Inferior parietal cortex (tissue), 1 donor: ENCODE results near the gene CEBPB.
"Not testable (repeated sequence)": the region's sequence is repeated elsewhere in the genome, so short reads cannot be mapped to it uniquely, and the experiment has no call there.

Experiments
- DNase-seq: peaks from one replicate; pipeline ENCODE4 v3.0.0-alpha.2; 2016; ENCODE audit errors: extremely low spot score

Gene CEBPB

DNA sequence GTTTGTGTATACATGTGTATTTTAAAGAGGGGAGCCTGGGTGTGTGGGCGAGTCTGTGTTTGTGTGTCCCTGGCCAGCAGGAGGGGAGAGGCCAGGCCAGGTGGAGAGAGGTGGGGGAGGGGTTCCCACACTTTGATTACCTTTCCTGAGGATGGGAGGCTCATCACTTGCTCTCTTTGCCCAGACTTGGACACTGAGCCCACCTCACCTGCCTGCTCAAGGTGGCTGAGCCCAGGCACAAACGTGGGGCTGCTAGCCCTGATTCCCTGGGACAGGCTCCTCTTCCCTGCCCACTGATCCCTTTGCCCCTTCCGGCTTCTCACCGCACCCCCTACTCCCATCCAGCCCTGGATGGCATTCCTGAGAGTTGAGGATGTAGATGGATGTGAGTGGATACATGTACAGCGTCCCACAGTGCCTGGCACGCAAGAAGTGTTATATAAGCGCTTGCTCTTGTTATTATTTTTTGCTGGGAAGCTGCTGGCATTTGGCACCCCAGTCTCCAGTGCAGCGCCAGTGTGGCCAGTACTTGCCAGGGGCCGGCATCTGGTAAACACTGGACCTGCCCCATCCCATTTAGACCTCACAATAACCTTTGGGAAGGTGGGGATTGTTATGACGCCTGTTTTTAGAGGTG is 2.7 kb downstream of the CEBPB start:
- DNase-seq, result no peak

DNA sequence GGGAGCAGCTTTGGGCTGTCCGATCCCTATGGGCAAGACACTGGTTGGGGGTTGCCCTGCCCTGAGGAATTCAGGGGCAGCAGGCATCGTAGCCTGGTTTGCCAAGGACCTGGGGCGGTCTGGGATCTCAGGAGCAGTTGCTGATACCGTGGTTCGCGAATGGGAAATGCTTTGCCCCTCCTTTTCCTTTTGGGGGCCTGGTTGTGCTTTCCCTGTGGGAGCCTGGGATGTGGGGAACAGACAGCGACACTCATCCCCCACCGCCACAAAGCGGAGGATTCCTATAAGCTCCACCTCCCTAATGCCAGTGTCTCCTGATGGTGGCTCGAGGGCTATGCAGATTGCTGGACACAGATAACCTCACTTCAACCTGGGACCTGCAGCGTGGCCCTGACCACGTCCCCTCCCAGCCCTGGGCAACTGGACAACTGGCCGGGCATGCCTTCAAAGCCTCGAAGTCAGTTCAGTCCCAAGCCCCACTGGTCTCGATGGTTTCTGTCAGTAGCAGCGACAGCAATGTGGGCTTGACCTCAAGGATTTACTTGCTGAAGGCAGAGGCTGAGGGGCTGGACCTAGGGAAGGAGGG is 3.3 kb downstream of the CEBPB start:
- DNase-seq, result no peak

DNA sequence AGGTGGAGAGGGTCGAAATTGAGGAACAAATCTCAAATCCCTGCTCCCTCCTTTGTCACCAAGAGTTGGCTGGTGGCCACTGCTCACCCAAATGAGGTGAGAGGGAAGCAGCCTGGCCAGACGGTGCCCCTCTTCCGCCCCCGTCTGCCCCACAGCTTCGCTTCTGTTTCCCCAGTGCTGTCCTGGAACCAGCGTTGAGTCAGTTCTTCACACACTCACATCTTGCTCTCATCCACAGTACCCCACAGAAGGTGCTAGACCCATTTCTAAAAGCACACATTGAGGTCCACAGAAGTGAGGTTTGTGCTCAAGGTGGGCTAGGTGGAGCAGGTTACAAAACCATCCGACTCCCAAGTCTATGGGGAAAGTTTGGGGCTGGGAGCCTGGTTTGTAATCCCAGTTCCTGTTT is 3.8 kb downstream of the CEBPB start:
- DNase-seq, result no peak

DNA sequence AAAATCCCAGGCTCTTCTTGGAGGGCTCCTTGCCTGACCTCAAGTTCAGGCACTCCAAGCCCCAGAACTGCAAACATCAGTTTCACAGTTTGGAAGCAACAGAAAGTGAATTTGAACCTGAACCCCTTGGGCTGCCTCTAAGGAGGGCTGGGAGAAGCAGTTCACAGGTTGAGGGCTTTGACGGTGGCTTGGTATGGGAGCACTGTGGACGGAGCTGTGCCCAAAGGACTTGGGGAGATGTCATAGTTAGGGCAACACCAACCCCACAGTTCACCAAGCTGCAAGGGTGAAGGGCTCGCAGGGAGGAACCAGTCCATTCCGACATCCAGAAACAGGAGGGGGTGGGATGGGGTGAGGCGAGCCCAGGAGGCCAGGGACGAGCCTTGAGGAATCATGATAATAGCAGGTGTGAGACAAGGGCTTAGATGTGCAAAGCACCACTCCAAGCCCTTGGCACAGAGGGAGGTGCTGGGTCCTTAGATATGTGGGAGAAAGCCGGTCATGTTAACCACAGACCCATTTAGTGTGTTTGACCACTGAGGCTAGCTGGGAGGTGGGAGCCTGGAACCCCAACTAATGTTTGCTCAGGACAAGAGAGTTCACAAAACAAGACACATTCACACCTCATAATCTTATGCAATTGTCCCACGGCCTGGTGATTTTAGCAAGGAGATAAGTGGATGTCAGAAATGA is 4.3 kb downstream of the CEBPB start:
- DNase-seq, result no peak

DNA sequence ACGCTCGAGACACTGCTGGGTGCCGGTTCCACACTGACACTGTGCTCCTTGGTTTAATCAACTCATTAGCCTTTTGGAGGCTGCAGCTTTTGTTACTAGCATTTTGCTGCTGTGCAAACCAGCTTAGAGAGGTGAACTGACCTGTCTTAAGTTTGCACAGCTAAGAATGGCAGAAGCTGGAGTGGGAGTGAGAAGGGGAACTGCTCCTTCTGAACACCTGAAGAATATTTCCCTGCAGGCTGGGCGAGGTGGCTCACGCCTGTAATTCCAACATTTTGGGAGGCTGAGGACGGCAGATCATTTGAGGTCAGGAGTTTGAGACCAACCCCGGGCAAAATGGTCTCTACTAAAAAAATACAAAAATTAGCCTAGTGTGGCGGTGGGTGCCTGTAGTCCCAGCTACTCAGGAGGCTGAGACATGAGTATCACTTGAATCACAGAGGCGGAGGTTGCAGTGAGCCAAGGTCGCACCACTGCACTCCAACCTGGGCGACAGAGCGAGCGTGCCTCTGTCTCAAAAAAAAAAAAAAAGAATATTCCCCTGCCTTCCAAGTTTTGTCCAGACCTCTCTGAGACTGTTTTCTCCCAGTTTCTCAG is 5.0 kb downstream of the CEBPB start:
- no peak for DNase-seq

DNA sequence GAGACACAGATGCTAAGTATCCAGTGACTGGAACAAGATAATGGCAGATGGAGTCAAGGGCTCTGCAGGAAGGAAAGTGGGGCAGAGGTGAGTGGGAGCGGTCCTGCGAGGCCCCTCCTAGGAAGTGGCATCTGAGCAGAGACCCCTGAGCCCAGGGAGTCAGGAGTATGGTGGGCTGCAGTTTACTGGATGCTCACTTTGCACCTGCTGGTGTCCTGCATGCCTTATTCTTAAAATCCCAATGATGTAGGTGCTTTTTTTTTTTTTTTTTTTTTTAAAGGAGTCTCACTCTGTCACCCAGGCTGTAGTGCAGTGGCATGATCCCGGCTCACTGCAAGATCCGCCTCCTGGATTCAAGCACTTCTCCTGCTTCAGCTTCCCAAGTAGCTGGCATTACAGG is 5.6 kb downstream of the CEBPB start:
- DNase-seq, result no peak

DNA sequence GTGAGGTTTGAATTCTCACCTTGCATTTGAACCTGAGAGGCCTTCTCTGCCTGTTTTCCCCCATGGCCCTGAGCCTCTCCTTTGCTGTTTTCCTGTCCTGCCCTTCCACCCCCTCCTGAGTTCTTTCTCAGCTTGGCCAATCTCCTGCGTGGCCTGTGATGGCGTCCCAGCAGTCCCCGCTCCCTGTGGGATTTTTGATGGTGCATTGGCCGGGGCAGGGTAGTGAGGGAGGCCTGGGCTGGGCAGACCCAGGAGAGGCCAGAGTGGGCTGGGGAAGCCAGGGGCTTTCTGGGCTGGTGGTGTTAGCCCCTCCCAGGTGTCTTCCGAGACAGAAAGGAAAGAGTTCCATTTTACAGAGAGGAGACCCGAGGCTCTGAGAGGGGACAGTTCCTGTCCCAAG is 6.3 kb downstream of the CEBPB start:
- DNase-seq, result no peak

DNA sequence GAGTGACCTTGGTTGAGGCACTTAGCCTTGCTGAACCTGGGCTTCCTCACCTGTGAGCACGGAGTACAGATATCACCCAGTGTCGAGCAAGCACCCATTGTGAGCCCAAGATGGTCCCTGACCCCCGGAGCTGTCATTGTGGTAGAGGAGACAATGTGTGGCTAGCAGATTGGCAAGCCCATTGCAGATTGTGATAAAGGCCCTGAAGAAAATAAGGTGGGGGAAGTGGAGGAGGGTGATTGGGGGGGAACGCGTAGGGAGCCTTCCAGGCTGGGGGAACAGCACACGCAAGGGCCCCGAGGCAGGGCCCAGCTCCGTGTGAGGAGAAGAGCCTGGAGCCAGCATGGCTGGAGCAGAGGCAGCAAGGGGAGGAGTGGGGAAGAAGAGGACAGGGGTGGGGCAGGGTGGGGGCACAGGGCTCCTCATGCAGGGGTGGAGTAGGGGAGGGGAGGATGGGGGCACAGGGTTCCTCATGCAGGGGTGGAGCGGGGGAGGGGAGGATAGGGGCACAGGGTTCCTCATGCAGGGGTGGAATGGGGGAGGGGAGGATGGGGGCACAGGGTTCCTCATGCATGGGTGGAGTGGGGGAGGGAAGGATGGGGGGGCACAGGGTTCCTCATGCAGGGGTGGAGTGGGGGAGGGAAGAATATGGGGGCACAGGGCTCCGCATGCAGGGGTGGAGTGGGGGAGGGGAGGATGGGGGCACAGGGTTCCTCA is 7.0 kb downstream of the CEBPB start:
- DNase-seq, result no peak

DNA sequence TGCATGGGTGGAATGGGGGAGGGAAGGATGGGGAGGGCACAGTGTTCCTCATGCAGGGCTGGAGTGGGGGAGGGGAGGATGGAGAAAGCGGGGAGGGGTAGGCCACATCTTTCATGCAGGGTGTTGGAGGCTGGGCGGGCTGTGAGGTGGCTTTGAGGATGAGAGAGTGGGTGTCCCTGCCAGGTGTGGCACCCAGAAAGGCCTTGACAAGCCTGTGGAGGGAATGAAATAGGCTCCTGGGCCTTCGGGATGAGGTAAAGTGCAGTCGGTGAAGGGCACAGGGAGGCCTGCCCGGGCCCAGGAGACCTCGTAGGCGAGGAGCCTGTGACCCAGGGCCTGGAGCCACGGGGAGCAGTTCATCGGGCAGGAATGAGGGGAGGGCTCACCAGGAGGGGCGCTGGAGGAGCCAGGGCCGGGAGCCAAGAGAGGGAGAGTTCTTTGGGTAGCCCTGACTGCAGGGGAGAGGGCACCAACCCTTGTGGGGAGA is 7.6 kb downstream of the CEBPB start:
- no peak for DNase-seq

DNA sequence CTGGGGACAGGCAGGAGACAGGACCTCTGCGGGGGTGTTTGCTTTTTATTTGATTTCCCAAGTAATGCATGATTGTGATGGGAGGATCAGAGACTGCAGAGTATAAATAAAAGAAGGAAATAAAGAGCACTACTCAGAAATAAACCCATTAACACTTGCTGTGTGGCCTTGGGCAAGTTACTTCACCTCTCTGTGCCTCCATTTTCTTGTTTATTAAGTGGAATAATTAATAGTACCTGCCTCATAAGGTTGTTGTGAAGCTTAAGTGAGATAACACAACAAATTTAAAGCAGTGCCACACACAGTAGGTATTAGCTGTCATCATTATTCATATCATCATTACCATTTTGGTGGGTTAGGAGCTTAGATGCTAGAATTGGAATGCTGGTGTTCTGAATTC is 8.1 kb downstream of the CEBPB start:
- no peak for DNase-seq

DNA sequence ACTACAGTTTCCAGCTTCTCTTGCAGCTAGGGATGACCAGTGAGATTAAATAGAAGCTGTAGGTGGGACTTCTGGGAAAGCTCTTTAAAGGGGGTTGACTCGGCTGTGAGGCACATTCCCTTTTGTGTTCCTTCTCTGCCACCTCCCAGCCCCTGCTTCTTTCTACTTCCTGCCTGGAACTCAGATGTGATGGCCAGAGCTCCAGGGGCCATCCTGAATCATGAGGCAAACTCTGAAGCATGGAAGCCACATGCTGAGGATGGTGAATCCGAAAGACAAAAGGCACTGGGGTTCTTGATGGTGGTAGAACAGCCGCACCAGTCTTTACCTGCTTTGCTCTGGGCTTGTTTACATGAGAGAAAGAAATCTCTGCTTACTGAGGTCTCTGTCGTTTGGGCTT is 9.1 kb downstream of the CEBPB start:
- no peak for DNase-seq

DNA sequence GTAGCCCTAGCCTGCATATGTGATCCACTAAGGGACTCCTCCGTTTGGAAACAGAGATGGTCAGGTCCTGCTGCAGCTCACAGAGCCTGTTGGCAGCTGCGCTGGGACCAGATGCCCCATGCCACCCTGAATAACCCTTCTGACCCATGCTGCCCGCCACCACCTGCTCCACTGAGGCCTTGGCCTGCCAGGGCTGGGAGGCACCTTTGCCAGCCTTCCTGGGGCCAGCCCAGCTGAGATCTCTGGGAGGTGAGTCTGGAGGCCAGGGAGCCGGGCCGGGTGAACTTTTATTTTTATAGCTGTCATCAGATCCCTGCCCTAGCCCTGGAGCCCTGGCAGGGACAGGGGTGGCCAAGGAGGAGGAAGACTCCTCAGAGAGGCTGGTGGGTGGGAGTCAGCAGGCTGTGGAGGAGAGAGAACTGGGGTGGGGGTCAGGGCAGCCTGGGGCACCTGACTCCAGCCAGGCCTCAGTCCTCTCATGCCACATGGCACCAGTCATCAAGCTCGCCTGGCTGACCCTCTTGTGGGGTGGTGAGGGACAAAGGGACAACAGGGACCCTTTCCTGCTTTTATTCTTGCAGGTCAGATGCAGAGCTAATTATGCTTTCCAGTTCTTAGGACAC is 10.0 kb downstream of the CEBPB start:
- DNase-seq, result no peak

DNA sequence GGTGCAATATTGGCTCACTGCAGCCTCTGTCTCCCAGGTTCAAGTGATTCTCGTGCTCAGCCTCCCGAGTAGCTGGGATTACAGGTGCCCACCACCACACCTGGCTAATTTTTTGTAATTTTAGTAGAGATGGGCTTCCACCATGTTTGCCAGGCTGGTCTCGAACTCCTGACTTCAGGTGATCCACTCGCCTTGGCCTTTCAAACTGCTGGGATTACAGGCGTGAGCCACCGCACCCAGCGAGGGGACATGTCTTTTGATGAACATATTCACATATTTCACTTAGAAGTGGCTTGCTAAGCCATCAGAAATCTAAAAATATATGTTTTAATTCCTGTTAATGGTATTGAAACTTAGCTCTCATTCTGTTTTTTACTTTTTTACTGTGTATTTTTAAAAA is 11.1 kb downstream of the CEBPB start:
- DNase-seq, result not testable (repeated sequence)

DNA sequence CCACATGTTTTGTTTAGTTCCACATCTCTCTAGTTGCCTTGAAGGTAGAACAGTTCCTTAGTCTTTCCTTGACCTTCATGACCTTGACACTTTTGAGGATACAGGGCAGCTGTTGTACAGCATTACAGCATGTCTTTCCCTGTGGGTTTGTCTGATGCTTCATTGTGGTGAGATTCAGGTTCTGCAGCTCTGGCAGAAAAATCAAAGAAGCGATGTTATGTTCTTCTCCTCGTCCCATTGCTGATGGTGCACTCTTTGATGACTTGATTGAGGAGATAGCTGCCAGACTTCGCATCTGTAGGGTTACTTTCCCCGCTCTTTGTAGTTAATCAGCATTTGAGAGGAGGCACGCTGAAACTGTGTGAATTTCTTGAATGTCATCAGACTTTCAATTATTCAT is 12.0 kb downstream of the CEBPB start:
- DNase-seq, result no peak

DNA sequence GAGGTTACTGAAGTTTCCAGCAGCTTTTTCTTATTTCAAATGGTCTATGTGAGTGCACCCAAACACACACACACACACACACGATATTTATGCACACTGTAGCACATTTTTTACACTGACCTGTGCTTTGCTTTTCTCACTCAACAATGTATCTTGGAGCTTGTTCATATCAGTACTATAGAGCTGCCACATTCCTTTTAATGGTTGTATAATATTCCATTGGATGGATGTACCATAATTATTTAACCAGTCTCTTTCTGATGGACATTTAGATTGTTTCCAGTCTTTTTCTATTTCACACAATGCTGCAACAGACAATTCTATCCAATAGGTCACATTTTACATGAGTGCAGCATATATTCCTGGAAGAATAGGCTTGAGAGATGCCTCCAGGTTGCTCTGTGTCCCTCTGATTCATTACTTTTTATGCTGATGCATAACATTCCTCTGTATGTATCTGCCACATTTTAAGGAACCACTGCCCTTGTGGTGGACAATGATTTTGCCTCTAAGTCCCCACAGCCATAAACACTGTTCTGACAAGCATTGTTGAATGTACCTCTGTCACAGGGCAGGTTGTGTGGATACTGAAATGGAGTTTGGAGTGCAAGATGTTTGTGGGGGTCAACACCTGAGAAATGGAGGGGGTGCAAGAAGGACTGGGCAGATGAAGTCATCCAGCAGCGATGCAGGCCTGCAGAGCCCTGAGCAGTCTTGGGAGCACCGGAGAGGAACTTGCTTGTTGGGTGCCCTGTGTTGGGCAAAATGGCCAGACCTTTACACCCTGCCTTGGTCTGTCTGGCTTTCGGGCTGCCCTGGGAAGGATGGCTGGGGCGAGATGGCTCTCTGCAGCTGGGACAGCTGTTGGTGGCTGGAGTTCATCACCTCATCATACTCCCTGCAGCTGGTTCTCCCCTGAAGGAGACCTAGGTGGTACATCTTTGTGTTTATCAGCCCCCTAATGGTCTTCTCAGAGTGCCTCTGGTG is 13.6 kb downstream of the CEBPB start:
- no peak for DNase-seq

DNA sequence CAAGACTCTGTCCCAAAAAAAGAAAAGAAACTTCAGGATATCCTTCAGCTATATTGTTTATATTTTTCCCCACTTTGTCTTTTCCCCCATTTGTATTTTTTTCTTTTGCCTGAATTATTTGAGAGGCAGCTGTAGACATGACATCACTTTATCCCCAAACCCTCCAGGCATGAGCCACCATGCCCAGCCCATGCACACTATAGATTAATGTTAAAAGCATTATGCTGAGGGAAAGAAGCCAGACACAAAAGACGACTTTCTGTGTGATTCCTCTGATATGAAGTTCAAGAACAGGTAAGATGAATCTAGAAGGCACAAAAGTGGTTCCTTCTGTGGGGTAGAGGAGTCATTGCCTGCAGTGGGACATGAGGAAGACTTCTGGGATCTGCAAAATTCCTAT is 16.4 kb downstream of the CEBPB start:
- no peak for DNase-seq

DNA sequence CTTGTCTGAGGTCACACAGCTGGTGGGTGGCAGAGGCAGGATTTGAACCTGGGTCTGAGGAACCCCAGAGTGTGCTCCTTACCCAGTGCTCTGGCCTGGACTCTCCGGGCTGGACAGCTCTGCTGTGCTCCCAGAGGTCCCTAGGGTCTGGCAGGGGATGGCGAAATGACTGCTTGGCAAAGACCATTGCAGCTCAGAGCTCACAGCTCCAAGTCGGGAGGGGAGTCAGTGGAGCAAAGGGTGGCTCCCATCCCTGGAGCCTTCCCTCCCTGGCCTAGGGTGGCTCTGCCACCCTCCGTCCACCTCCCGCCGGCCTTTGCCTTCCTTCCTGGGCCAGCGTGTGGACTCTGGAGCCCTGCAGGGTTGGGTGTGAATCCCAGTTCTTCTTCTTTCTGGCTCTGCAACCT is 17.5 kb downstream of the CEBPB start:
- no peak for DNase-seq

DNA sequence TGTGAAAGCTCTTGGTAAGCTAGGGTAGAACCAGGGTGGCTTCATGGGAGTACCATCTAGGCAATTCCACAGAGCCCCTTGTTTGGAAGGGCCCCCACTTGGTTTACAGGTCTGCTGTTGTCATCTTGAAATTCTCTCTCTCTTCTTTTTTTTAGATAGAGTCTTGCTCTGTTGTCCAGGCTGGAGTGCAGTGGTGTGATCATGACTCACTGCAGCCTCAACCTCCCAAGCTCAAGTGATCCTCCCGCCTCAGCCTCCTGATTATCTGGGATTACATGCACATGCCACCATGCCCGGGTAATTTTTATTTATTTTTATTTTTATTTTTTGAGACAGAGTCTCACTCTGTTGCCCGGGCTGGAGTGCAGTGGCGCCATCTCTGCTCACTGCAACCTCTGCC is 18.2 kb downstream of the CEBPB start:
- DNase-seq, result not testable (repeated sequence)

DNA sequence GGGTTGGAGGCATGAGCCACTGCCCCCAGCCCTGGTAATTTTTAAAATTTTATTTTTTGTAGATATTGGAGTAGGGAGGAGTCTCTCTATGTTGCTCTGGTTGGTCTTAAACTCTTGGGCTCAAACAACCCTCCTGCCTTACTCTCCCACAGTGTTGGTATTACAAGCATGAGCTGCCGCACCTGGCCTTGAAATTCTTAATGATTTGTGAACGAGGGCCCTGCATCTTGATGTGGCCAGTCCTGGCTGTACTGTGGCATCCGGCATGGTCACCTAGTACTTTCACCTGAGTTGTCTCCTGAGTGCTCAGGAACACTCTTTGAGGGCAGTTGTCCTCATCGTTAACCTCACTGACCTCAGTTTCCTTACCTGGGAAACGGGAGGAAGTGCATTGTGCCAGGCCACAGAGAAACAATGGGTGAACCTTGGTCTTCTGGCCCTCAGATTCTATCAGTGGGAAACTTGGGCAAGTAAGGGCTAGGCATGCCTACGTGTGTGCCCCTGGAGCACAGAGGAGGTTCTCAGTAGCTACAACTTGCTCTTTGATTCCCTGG is 19.5 kb downstream of the CEBPB start:
- no peak for DNase-seq

DNA sequence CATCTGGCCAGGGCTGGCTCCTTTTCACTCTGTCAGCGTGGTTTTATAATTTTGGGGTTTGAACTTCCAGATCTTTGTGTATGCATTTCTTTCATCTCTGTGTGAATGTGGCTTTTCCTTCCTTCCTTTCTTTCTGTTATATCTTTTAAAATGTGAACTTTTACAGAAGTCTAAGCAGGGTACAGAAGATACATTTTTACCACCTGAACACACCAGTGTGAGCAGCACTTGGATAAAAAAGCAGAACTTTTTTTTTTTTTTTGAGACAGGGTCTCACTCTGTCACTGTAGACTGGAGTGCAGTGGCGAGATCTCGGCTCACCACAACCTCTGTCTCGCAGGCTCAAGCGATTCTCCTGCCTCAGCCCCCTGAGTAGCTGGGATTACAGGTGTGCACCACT is 20.5 kb downstream of the CEBPB start:
- DNase-seq, result no peak
